Measurements from ENCODE around the gene CNOT10. TPM values are rescaled to one million over a fixed set of nuclear protein-coding genes. Genes with fewer than 3 reads are reported as not detected.
"Not testable (repeated sequence)": the region's sequence is repeated elsewhere in the genome, so short reads cannot be mapped to it uniquely, and the experiment has no call there.

The CNOT10 gene
- total RNA-seq, 5 donors from 2014 or later (not counting 1 experiment from before 2014, with no cell fraction given): 39.4 to 49.3 (median 45.0) TPM

DNA sequence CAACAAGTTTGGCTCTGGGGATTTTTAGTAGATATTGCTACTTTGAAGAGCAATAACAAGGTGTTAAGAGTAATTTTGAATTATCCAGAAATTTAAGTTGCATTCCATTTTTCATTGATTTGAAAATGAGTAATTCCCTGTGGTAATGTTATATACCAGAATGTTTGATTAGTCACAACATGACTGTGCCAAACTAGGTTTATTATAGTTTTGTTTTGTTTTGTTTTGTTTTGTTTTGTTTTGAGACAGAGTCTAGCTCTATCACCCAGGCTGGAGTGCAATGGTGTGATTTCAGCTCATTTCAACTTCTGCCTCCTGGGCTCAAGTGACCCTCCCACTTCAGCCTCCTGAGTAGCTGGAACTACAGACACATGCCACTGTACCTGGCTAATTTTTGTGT is 40.7 kb downstream of the CNOT10 start:
- Histone ChIP-seq H3K36me3 (ENCODE audit: control insufficient read depth in 2 of 2, extremely low read depth in 1 of 2, insufficient read depth in 1 of 2, low read length in 1 of 2) (peaks cover 8 to 42% of the 10 kb centered on the region in 2 donors), H3K27me3 (replicated peaks in 1 of 2; ENCODE audit: control insufficient read depth in 2 of 2, extremely low read depth in 1 of 2, insufficient read depth in 2 of 2, low read length in 1 of 2) (no peaks in the 10 kb centered on the region), H3K4me3 (ENCODE audit: control insufficient read depth in 1 of 2, extremely low read depth in 1 of 2, low read length in 1 of 2) (no peak overlapping the region), H3K9me3 (no peaks in the 10 kb centered on the region), H3K4me1 (ENCODE audit: control insufficient read depth in 1 of 2, extremely low read depth in 1 of 2, insufficient read depth in 2 of 2, low read length in 2 of 2) (no peaks in the 10 kb centered on the region), H3K27ac (ENCODE audit: low read length) (no peak overlapping the region)
- DNase-seq: no peak
- ATAC-seq (replicated peaks in 1 of 4): no peak
- Mint-ChIP-seq H3K4me1 (no peaks in the 10 kb centered on the region), H3K36me3 (peaks cover 32% of the 10 kb centered on the region), H3K4me3 (no peak overlapping the region), H3K27ac (no peak overlapping the region), H3K27me3 (no peaks in the 10 kb centered on the region), H3K9me3 (no peaks in the 10 kb centered on the region)
- POLR2A ChIA-PET: interaction anchor here in 1 of 2 donors (0.5 kb wide), 1 partner anchor 268 kb away, joined by 6 read pairs; no protein-coding TSS in a partner anchor
- CTCF ChIA-PET: no interaction called here

DNA sequence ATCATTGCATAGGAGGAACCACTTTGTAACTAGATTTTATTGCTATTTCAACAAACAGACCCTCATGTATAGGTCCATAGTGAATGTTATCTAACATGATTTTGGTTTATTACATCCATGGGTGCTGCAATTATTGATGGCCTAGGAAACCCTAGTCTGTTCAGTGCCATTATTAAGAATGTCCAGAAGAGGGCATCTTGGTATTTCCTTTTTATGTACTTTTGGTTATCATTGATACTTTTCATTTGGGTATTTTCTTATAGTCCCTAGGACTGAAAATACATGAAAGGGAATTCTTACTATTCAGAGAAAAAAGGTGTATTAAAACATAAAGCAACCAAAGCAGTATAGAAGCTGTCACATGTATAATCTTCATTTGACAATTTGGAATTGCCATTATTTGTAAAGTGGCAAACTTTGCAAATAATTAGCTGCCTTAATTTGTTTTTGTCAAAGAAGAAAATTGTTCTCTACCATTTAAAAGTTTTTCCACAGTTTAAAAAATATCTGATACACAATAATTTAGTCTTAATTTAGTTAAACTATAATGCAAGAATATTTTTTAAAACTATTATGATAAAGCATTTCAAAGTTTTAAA is 48.7 kb downstream of the CNOT10 start:
- Histone ChIP-seq H3K27ac (ENCODE audit: low read length) (no peak overlapping the region), H3K36me3 (ENCODE audit: control insufficient read depth in 2 of 2, extremely low read depth in 1 of 2, insufficient read depth in 1 of 2, low read length in 1 of 2) (peaks cover 6 to 28% of the 10 kb centered on the region in 2 donors), H3K4me1 (ENCODE audit: control insufficient read depth in 1 of 2, extremely low read depth in 1 of 2, insufficient read depth in 2 of 2, low read length in 2 of 2) (no peaks in the 10 kb centered on the region), H3K4me3 (ENCODE audit: control insufficient read depth in 1 of 2, extremely low read depth in 1 of 2, low read length in 1 of 2) (no peak overlapping the region), H3K27me3 (replicated peaks in 1 of 2; ENCODE audit: control insufficient read depth in 2 of 2, extremely low read depth in 1 of 2, insufficient read depth in 2 of 2, low read length in 1 of 2) (no peaks in the 10 kb centered on the region), H3K9me3 (no peaks in the 10 kb centered on the region)
- ATAC-seq (replicated peaks in 1 of 4) (peak in 2 of 4 experiments; percentile 34 to 41), DNase-seq (peak in 1 of 35 experiments; percentile 30)
- no peaks in the 10 kb centered on the region for H3K4me1 Mint-ChIP-seq
- ChIA-PET POLR2A (no interaction called here), CTCF (interaction anchor here in 1 of 2 donors (1.9 kb wide), 1 partner anchor 639 kb away, joined by 6 read pairs; no protein-coding TSS in a partner anchor)
- no peaks in the 10 kb centered on the region for H3K9me3 Mint-ChIP-seq
- H3K36me3 Mint-ChIP-seq: peaks cover 36% of the 10 kb centered on the region
- H3K27ac Mint-ChIP-seq: no peak overlapping the region
- no peak overlapping the region for H3K4me3 Mint-ChIP-seq
- H3K27me3 Mint-ChIP-seq: no peaks in the 10 kb centered on the region

DNA sequence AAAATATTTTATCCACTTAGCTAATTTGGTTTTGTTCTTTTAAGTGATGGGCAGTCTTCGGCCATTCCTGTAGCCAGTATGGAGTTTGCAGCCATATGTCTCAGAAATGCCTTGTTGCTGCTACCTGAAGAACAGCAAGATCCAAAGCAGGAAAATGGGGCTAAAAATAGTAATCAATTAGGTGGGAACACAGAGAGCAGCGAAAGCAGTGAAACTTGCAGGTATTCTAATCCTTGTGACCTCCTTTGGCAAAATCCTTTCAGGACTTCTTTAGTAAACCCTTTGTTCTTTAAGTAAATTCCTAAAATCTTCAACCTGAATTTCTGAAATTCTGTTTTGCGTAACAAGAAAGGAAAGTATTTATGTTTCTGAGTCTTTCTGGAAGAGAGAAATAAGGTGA is 49.8 kb downstream of the CNOT10 start:
- CTCF ChIA-PET: interaction anchor here (0.6 to 1.9 kb wide), 3 partner anchors 339 to 638 kb away, joined by 3 to 6 read pairs (median 5); no protein-coding TSS in a partner anchor
- H3K9me3 ChIP-seq: no peaks in the 10 kb centered on the region
- no peaks in the 10 kb centered on the region for H3K4me1 Mint-ChIP-seq
- H3K27me3 Mint-ChIP-seq: no peaks in the 10 kb centered on the region
- ATAC-seq (replicated peaks in 1 of 4) (no peak), DNase-seq (no peak)
- peaks cover 5 to 26% of the 10 kb centered on the region in 2 donors for H3K36me3 ChIP-seq (ENCODE audit: control insufficient read depth in 2 of 2, extremely low read depth in 1 of 2, insufficient read depth in 1 of 2, low read length in 1 of 2)
- no peaks in the 10 kb centered on the region for H3K4me1 ChIP-seq (ENCODE audit: control insufficient read depth in 1 of 2, extremely low read depth in 1 of 2, insufficient read depth in 2 of 2, low read length in 2 of 2)
- no peaks in the 10 kb centered on the region for H3K9me3 Mint-ChIP-seq
- no peak overlapping the region for H3K27ac ChIP-seq (ENCODE audit: low read length)
- H3K4me3 Mint-ChIP-seq: no peak overlapping the region
- POLR2A ChIA-PET: no interaction called here
- WGBS (ENCODE audit: insufficient coverage): 100% methylated on average over 1 of the region's 3 CpGs
- H3K27ac Mint-ChIP-seq: no peak overlapping the region
- H3K4me3 ChIP-seq (ENCODE audit: control insufficient read depth in 1 of 2, extremely low read depth in 1 of 2, low read length in 1 of 2): no peak overlapping the region
- H3K27me3 ChIP-seq (replicated peaks in 1 of 2; ENCODE audit: control insufficient read depth in 2 of 2, extremely low read depth in 1 of 2, insufficient read depth in 2 of 2, low read length in 1 of 2): no peaks in the 10 kb centered on the region
- peaks cover 38% of the 10 kb centered on the region for H3K36me3 Mint-ChIP-seq

DNA sequence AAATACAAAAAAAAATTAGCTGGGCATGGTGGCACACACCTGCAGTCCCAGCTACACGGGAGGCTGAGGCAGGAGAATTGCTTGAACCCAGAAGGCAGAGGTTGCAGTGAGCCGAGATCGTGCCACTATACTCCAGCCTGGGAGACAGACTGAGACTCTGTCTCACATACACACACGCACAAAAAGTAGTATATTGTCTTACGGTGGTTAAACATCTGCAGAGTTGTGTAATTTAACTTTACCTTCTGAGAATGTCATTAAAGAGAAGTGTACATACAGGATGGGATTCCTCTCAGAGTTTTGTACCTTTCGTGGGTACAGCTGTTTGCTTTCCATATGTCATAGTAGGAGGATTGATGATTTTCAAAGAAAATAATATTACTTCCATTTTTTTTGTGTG is 58.5 kb downstream of the CNOT10 start:
- H3K4me3 Mint-ChIP-seq; H3K27ac Mint-ChIP-seq; H3K27me3 Mint-ChIP-seq; ATAC-seq (replicated peaks in 1 of 4); H3K4me1 Mint-ChIP-seq; H3K9me3 ChIP-seq; H3K9me3 Mint-ChIP-seq; CTCF ChIA-PET; DNase-seq; H3K27me3 ChIP-seq (replicated peaks in 1 of 2; ENCODE audit: control insufficient read depth in 2 of 2, extremely low read depth in 1 of 2, insufficient read depth in 2 of 2, low read length in 1 of 2); H3K4me3 ChIP-seq (ENCODE audit: control insufficient read depth in 1 of 2, extremely low read depth in 1 of 2, low read length in 1 of 2); H3K4me1 ChIP-seq (ENCODE audit: control insufficient read depth in 1 of 2, extremely low read depth in 1 of 2, insufficient read depth in 2 of 2, low read length in 2 of 2); H3K27ac ChIP-seq (ENCODE audit: low read length); POLR2A ChIA-PET: not testable (repeated sequence)
- WGBS (ENCODE audit: insufficient coverage): 100% methylated on average over 2 of the region's 6 CpGs
- peaks cover 8 to 11% of the 10 kb centered on the region in 2 donors for H3K36me3 ChIP-seq (ENCODE audit: control insufficient read depth in 2 of 2, extremely low read depth in 1 of 2, insufficient read depth in 1 of 2, low read length in 1 of 2)
- H3K36me3 Mint-ChIP-seq: peaks cover 38% of the 10 kb centered on the region

DNA sequence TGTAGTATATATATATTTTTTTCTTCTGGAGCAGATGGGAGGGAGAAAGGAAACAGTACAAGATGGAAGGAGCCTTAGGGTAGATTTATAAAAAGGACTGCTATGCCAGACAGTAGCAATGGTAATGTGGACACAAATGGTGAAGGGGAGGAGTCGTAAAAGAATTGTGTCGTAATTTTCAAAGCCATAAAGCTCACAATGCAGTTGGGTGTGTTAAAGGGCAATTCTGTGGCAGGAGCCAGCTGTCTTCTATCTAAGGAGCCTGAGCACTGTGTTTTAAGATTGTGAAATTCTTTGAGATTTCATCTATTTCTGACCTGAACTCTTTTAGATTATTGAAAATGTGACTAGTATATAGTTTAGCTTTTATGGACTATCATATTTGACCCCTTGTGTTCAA is 58.9 kb downstream of the CNOT10 start:
- no peaks in the 10 kb centered on the region for H3K27me3 Mint-ChIP-seq
- Histone ChIP-seq H3K27me3 (replicated peaks in 1 of 2; ENCODE audit: control insufficient read depth in 2 of 2, extremely low read depth in 1 of 2, insufficient read depth in 2 of 2, low read length in 1 of 2) (no peaks in the 10 kb centered on the region), H3K36me3 (ENCODE audit: control insufficient read depth in 2 of 2, extremely low read depth in 1 of 2, insufficient read depth in 1 of 2, low read length in 1 of 2) (peaks cover 6 to 11% of the 10 kb centered on the region in 2 donors), H3K27ac (ENCODE audit: low read length) (no peak overlapping the region), H3K4me3 (ENCODE audit: control insufficient read depth in 1 of 2, extremely low read depth in 1 of 2, low read length in 1 of 2) (no peak overlapping the region), H3K4me1 (ENCODE audit: control insufficient read depth in 1 of 2, extremely low read depth in 1 of 2, insufficient read depth in 2 of 2, low read length in 2 of 2) (no peaks in the 10 kb centered on the region), H3K9me3 (no peaks in the 10 kb centered on the region)
- H3K4me3 Mint-ChIP-seq: no peak overlapping the region
- no peaks in the 10 kb centered on the region for H3K4me1 Mint-ChIP-seq
- POLR2A ChIA-PET: no interaction called here
- H3K27ac Mint-ChIP-seq: no peak overlapping the region
- DNase-seq (no peak), ATAC-seq (replicated peaks in 1 of 4) (no peak)
- H3K36me3 Mint-ChIP-seq: peaks cover 33% of the 10 kb centered on the region
- 93% methylated on average over 2 of the region's 2 CpGs for WGBS (ENCODE audit: insufficient coverage)
- no peaks in the 10 kb centered on the region for H3K9me3 Mint-ChIP-seq
- CTCF ChIA-PET: interaction anchor here in 1 of 2 donors (0.5 kb wide), 1 partner anchor 11 kb away, joined by 8 read pairs; no protein-coding TSS in a partner anchor

DNA sequence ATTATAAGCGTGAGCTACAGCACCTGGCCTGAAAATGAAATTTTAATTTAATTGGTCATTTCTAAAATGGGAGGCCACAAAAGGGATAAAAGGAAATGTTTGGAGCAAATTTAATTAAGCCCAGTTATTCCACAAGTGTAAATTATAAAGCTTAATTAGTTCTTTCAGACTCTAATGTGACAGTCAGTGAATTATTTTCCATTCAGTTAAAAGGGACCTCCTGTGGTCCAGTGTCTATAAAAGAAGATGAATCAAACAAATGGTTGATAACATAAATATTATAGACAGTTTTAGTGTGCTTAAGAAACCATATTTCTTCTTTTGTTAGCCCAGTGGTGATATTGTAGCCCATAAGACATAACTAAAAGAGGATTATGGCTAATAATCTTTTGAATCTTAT is 66.4 kb downstream of the CNOT10 start:
- H3K4me1 Mint-ChIP-seq: no peaks in the 10 kb centered on the region
- Histone ChIP-seq H3K36me3 (ENCODE audit: control insufficient read depth in 2 of 2, extremely low read depth in 1 of 2, insufficient read depth in 1 of 2, low read length in 1 of 2) (peaks cover 5 to 7% of the 10 kb centered on the region in 2 donors), H3K27ac (ENCODE audit: low read length) (no peak overlapping the region), H3K9me3 (no peaks in the 10 kb centered on the region), H3K27me3 (replicated peaks in 1 of 2; ENCODE audit: control insufficient read depth in 2 of 2, extremely low read depth in 1 of 2, insufficient read depth in 2 of 2, low read length in 1 of 2) (no peaks in the 10 kb centered on the region), H3K4me1 (ENCODE audit: control insufficient read depth in 1 of 2, extremely low read depth in 1 of 2, insufficient read depth in 2 of 2, low read length in 2 of 2) (no peaks in the 10 kb centered on the region), H3K4me3 (ENCODE audit: control insufficient read depth in 1 of 2, extremely low read depth in 1 of 2, low read length in 1 of 2) (no peak overlapping the region)
- ChIA-PET CTCF (interaction anchor here in 1 of 2 donors (0.6 kb wide), 1 partner anchor 33 kb away, joined by 3 read pairs; no protein-coding TSS in a partner anchor), POLR2A (interaction anchor here in 1 of 2 donors (0.7 kb wide), 1 partner anchor 60 kb away, joined by 4 read pairs; no protein-coding TSS in a partner anchor)
- no peak overlapping the region for H3K27ac Mint-ChIP-seq
- peaks cover 18% of the 10 kb centered on the region for H3K36me3 Mint-ChIP-seq
- H3K4me3 Mint-ChIP-seq: no peak overlapping the region
- no peaks in the 10 kb centered on the region for H3K9me3 Mint-ChIP-seq
- no peaks in the 10 kb centered on the region for H3K27me3 Mint-ChIP-seq
- DNase-seq (no peak), ATAC-seq (replicated peaks in 1 of 4) (no peak)
- no CpG with 5 or more reads among the region's 1 CpG for WGBS (ENCODE audit: insufficient coverage)

Measured in T-cell (primary cell).